Measurements from ENCODE around the gene PRKG1.

- TF ChIP-seq CTCF (IDR thresholded peaks at IDR 0.05; ENCODE audit: control extremely low read depth in 1 of 3, insufficient read depth in 1 of 3, low read depth in 1 of 3, low read length in 3 of 3) (no peak), GTF2F1 (IDR thresholded peaks at IDR 0.05; ENCODE audit: borderline replicate concordance, low read depth, low read length) (no peak), EP300 (IDR thresholded peaks at IDR 0.05; ENCODE audit: borderline replicate concordance in 1 of 2, low read depth in 2 of 2, low read length in 2 of 2) (no peak), MAFK (IDR thresholded peaks at IDR 0.05; ENCODE audit: low read depth, low read length) (no peak), POLR2AphosphoS5 (IDR thresholded peaks at IDR 0.05; ENCODE audit: low read depth, low read length) (no peak), E2F6 (IDR thresholded peaks at IDR 0.05) (no peak), EZH2 (IDR thresholded peaks at IDR 0.05; ENCODE audit: low read depth, low read length, severe bottlenecking) (no peak), POLR2A (IDR thresholded peaks at IDR 0.05; ENCODE audit: control extremely low read depth in 1 of 2, low read depth in 2 of 2, low read length in 2 of 2) (no peak), CREB1 (IDR thresholded peaks at IDR 0.05) (no peak), TEAD4 (IDR thresholded peaks at IDR 0.05; ENCODE audit: low read depth, low read length) (no peak), RBBP5 (IDR thresholded peaks at IDR 0.05; ENCODE audit: borderline replicate concordance, low read depth, low read length) (no peak), RAD21 (IDR thresholded peaks at IDR 0.05 in 1 of 2, conservative IDR thresholded peaks at IDR 0.05 in 1 of 2; ENCODE audit: low read depth in 2 of 2, low read length in 2 of 2) (no peak)
- TF ChIP-seq, protein P1, sequence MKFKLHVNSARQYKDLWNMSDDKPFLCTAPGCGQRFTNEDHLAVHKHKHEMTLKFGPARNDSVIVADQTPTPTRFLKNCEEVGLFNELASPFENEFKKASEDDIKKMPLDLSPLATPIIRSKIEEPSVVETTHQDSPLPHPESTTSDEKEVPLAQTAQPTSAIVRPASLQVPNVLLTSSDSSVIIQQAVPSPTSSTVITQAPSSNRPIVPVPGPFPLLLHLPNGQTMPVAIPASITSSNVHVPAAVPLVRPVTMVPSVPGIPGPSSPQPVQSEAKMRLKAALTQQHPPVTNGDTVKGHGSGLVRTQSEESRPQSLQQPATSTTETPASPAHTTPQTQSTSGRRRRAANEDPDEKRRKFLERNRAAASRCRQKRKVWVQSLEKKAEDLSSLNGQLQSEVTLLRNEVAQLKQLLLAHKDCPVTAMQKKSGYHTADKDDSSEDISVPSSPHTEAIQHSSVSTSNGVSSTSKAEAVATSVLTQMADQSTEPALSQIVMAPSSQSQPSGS (IDR thresholded peaks at IDR 0.05; ENCODE audit: low read length), result no peak
Measured at GRCh38 chr10:51903675-51904074, 829.4 kb downstream of the PRKG1 start.

Data from H1 (cell line).